ENCODE results near the gene CFAP46.

The CFAP46 gene

DNA sequence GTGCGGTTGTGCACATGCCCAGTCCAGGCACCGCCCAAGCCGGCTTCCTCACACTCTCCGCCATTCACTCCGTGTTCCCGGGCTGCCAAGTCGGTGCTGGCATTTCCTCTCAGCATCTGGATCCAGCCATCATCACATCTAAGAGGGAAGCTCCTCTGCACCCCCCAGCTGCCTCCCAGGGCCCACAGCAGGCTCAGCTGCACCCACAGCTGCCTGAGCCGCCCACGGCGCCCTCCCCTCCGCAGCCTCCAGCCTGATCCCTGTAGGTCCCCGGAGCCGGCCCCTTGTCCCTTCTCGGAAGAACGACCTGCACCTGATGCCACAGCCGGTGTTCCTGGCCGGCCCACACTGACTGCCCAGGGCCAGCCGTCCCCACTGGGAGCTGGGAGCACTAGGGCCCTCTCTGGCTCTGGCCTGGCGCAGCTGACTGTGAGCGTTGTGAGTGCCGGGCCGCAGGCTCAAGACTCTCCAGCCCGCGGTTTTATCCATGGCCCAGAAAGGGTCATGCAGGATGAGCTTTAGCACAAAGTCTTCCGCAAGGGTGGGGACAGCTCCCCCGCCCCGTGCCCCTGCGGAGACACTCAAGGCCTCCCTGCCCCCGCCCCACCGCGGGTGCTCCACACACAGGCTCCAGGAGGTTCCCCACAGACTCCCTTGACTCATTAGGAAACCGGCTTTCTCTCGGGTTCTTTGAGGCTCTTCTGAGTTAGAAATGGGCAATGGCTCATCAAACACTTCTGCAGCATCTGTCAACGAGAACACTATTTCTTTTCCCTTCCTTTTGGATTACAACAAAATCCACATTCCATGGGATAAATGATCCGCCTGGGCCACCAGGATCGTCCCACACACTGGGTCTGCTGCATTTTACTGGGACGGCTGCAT, 31.2 kb downstream of the CFAP46 start:
- H3K4me3 ChIP-seq (replicated peaks; ENCODE audit: low read depth, low read length), result no peak overlapping the region
- no peak for DNase-seq (ENCODE audit: low read depth)
- TF ChIP-seq CTCF (IDR thresholded peaks at IDR 0.05; ENCODE audit: low read length, missing control alignments), result no peak

DNA sequence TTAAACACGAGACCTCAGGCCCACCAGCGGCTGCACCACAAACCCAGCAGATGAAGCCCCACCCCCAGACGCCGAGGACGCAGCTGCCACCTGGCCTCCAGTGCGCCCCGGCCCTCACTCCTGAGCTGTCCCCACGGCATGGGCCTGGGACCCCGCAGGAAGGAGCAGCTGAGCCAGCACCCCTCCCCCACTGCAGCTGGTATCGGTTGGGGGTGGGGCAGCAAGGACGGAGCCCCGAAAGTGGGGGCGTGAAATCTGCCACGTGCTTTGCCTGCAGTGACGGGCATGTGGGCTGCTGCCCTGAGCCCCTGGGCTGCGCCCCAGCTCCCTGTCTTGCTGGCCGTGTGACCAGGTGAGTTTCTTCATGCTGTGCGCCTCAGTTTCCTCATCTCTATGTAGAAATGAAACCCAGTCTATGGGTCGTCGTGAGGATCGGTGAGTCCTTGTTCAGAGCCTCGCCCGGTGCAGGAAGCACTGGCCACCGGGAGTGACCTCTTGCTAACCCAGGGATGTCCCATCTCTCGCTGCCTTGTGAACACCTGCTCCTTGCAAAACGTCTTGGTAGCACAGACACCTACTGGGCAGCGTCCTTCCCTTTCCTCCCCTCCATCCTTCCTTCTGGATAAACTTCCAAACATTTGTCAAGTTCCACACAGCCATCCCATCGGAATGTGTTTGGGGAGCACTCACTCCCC, 32.0 kb downstream of the CFAP46 start:
- DNase-seq (ENCODE audit: low read depth), result no peak
- TF ChIP-seq CTCF (IDR thresholded peaks at IDR 0.05; ENCODE audit: low read length, missing control alignments), result no peak
- no peak overlapping the region for H3K4me3 ChIP-seq (replicated peaks; ENCODE audit: low read depth, low read length)

DNA sequence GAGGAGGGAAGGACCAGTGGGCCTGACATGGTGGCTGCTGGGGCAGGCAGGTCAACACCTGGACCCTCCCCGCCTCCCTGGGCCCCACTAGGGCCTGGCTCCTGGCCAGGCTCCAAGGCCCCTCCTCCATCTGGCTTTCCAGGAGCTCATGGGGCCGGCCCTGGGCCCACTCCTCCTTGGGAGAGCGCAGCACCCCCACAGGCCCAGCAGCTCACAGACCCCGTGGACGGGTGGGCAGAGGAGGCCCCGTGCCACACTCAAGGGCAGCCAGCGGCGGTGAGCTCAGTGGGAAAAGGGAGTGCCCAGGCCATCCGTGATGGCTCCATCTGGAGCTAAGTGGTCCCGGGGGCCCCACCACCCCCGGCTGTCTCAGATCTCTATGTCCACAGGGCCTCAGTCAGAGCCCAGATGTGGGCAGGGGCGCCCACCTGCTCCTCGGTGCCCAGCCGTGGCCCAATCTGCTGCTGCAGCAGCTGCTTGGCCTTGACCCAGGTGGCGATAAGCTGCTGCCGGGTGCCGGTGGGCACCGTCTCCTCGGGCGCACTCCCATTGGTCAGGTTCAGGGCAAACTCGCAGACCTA, 32.8 kb downstream of the CFAP46 start:
- no peak overlapping the region for H3K4me3 ChIP-seq (replicated peaks; ENCODE audit: low read depth, low read length)
- TF ChIP-seq CTCF (IDR thresholded peaks at IDR 0.05; ENCODE audit: low read length, missing control alignments), result no peak
- DNase-seq (ENCODE audit: low read depth), result no peak

GRCh38 chr10:132908621-132909295, 33.6 kb downstream of the CFAP46 start:
- no peak for TF ChIP-seq CTCF (IDR thresholded peaks at IDR 0.05; ENCODE audit: low read length, missing control alignments)
- no peak for DNase-seq (ENCODE audit: low read depth)
- H3K4me3 ChIP-seq (replicated peaks; ENCODE audit: low read depth, low read length), result no peak overlapping the region

GRCh38 chr10:132907821-132908620, 34.3 kb downstream of the CFAP46 start:
- DNase-seq (ENCODE audit: low read depth), result no peak
- no peak for TF ChIP-seq CTCF (IDR thresholded peaks at IDR 0.05; ENCODE audit: low read length, missing control alignments)

DNA sequence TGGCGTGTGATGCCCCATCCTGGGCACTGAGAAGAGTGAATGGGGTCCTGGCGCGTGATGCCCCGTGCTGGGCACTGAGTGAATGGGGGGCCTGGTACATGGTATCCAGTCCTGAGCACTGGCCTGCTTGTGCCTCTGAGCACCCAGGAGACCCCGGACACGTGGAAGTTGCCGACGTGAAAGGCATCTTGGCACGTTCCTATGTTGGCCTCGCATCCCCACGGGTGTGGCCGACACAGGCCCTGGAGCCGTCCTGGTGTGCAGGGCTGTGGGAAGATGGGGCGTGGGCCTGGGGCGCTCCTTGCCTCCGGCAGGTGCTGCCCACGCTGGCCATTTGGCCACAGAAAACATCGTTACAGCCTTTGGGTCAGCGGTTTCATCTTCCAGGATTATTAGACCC, 35.5 kb downstream of the CFAP46 start:
- no peak for DNase-seq (ENCODE audit: low read depth)
- no peak for TF ChIP-seq CTCF (IDR thresholded peaks at IDR 0.05; ENCODE audit: low read length, missing control alignments)
- no peak overlapping the region for H3K4me3 ChIP-seq (replicated peaks; ENCODE audit: low read depth, low read length)

More at GRCh38 chr10:132907821-132908620, 34.3 kb downstream of the CFAP46 start:
- H3K4me3 ChIP-seq (replicated peaks; ENCODE audit: low read depth, low read length), result no peak overlapping the region

Measured in fibroblast of pulmonary artery (primary cell).